NCI-H1105 (cell line): ENCODE measurements around the gene CAPN10.

Experiments
- DNase-seq: peaks from one replicate; lab custom pipeline; 2025; lab: John Stamatoyannopoulos, UW

Gene CAPN10

GRCh38 chr2:240563951-240564560 is 22.5 kb upstream of the CAPN10 start:
- DNase-seq: no peak

GRCh38 chr2:240564561-240565332 is 21.8 kb upstream of the CAPN10 start:
- no peak for DNase-seq

GRCh38 chr2:240565333-240566202 is 21.0 kb upstream of the CAPN10 start:
- DNase-seq: no peak

- peak; percentile 70 for DNase-seq
These were observed 20.1 kb upstream of the CAPN10 start for GRCh38 chr2:240566203-240567136.

- DNase-seq: no peak
These were observed 19.2 kb upstream of the CAPN10 start for GRCh38 chr2:240567137-240567871.

GRCh38 chr2:240567872-240568677 is 18.5 kb upstream of the CAPN10 start, which contains the start of gene RNPEPL1:
Gene RNPEPL1 (plus strand): TSS chr2:240568484. CDS start chr2:240568587, 103 bp downstream.
- DNase-seq: peak; percentile 28

GRCh38 chr2:240568678-240569522 is 17.6 kb upstream of the CAPN10 start:
- DNase-seq: peak; percentile 31

GRCh38 chr2:240569523-240569997 is 17.0 kb upstream of the CAPN10 start:
- DNase-seq: no peak

- DNase-seq: no peak
These were observed 16.5 kb upstream of the CAPN10 start for GRCh38 chr2:240569998-240570530.

- DNase-seq: no peak
These were observed 15.8 kb upstream of the CAPN10 start for GRCh38 chr2:240570531-240571313.

GRCh38 chr2:240571314-240571973 is 15.1 kb upstream of the CAPN10 start:
- DNase-seq: no peak

GRCh38 chr2:240572141-240573031 is 14.1 kb upstream of the CAPN10 start:
- no peak for DNase-seq

- no peak for DNase-seq
These were observed 13.4 kb upstream of the CAPN10 start for GRCh38 chr2:240573071-240573515.

GRCh38 chr2:240573516-240574385 is 12.8 kb upstream of the CAPN10 start:
- DNase-seq: no peak
